Measurements from ENCODE around the gene PROM2. TPM values are rescaled to one million over a fixed set of nuclear protein-coding genes. Genes with fewer than 3 reads are reported as not detected.

The PROM2 gene
- total and polyA plus RNA-seq, 4 donors: 0.11 to 1.1 (median 0.24) TPM

DNA sequence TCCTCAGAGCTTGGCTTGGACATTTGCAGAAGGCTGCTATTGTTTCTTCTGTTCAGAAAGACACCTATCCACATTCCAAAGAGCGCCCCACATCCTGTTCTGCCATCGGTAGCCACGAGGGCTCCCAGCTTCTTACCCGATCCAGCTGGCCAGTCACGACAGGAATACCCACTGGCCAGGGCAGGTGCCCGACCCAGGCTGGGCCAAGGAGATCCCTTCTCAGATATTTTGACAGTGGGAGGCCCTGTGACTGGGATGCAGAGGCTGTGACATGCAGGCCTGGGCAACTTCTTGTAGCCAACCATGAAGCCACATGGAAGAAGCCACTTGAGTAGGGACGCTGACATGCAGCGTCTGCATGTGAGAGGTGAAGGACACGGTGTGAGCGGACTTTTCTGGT lies 57.4 kb downstream of the PROM2 start:
- DNase-seq (ENCODE audit: low spot score): no peak
- Histone ChIP-seq H3K4me1 (ENCODE audit: control insufficient read depth in 4 of 4, insufficient read depth in 4 of 4, low read length in 3 of 4) (no peaks in the 10 kb centered on the region), H3K27me3 (ENCODE audit: control insufficient read depth in 4 of 4, insufficient read depth in 4 of 4, low read length in 3 of 4) (no peaks in the 10 kb centered on the region), H3K9me3 (ENCODE audit: control insufficient read depth in 4 of 4, low read length in 3 of 4) (no peaks in the 10 kb centered on the region), H3K36me3 (ENCODE audit: control insufficient read depth in 4 of 4, insufficient read depth in 3 of 4, low read depth in 1 of 4, low read length in 3 of 4) (no peaks in the 10 kb centered on the region), H3K9ac (ENCODE audit: low read depth in 1 of 2, low read length in 2 of 2) (no peak overlapping the region), H3K4me3 (ENCODE audit: low read depth in 1 of 3, low read length in 3 of 3) (no peak overlapping the region), H3K27ac (ENCODE audit: low read depth in 1 of 2, low read length in 2 of 2) (no peak overlapping the region)
- TF ChIP-seq JUND (IDR thresholded peaks at IDR 0.05): no peak
- TF ChIP-seq, protein P1, sequence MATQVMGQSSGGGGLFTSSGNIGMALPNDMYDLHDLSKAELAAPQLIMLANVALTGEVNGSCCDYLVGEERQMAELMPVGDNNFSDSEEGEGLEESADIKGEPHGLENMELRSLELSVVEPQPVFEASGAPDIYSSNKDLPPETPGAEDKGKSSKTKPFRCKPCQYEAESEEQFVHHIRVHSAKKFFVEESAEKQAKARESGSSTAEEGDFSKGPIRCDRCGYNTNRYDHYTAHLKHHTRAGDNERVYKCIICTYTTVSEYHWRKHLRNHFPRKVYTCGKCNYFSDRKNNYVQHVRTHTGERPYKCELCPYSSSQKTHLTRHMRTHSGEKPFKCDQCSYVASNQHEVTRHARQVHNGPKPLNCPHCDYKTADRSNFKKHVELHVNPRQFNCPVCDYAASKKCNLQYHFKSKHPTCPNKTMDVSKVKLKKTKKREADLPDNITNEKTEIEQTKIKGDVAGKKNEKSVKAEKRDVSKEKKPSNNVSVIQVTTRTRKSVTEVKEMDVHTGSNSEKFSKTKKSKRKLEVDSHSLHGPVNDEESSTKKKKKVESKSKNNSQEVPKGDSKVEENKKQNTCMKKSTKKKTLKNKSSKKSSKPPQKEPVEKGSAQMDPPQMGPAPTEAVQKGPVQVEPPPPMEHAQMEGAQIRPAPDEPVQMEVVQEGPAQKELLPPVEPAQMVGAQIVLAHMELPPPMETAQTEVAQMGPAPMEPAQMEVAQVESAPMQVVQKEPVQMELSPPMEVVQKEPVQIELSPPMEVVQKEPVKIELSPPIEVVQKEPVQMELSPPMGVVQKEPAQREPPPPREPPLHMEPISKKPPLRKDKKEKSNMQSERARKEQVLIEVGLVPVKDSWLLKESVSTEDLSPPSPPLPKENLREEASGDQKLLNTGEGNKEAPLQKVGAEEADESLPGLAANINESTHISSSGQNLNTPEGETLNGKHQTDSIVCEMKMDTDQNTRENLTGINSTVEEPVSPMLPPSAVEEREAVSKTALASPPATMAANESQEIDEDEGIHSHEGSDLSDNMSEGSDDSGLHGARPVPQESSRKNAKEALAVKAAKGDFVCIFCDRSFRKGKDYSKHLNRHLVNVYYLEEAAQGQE (IDR thresholded peaks at IDR 0.05): no peak
- no peak for TF ChIP-seq RAD21 (IDR thresholded peaks at IDR 0.05)
- TF ChIP-seq, protein P2, sequence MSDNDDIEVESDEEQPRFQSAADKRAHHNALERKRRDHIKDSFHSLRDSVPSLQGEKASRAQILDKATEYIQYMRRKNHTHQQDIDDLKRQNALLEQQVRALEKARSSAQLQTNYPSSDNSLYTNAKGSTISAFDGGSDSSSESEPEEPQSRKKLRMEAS (IDR thresholded peaks at IDR 0.05): no peak
- TF ChIP-seq FOXA1 (IDR thresholded peaks at IDR 0.05): no peak
- TF ChIP-seq, protein P3, sequence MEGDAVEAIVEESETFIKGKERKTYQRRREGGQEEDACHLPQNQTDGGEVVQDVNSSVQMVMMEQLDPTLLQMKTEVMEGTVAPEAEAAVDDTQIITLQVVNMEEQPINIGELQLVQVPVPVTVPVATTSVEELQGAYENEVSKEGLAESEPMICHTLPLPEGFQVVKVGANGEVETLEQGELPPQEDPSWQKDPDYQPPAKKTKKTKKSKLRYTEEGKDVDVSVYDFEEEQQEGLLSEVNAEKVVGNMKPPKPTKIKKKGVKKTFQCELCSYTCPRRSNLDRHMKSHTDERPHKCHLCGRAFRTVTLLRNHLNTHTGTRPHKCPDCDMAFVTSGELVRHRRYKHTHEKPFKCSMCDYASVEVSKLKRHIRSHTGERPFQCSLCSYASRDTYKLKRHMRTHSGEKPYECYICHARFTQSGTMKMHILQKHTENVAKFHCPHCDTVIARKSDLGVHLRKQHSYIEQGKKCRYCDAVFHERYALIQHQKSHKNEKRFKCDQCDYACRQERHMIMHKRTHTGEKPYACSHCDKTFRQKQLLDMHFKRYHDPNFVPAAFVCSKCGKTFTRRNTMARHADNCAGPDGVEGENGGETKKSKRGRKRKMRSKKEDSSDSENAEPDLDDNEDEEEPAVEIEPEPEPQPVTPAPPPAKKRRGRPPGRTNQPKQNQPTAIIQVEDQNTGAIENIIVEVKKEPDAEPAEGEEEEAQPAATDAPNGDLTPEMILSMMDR (IDR thresholded peaks at IDR 0.05; ENCODE audit: low read depth, low read length, missing input control): no peak
- TF ChIP-seq TAF1 (conservative IDR thresholded peaks at IDR 0.05): no peak
- TF ChIP-seq HNF4A (conservative IDR thresholded peaks at IDR 0.05): no peak
- TF ChIP-seq, protein P4, sequence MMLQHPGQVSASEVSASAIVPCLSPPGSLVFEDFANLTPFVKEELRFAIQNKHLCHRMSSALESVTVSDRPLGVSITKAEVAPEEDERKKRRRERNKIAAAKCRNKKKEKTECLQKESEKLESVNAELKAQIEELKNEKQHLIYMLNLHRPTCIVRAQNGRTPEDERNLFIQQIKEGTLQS (IDR thresholded peaks at IDR 0.05): no peak
- no peak for TF ChIP-seq YY1 (IDR thresholded peaks at IDR 0.05)
- TF ChIP-seq NR2F2 (IDR thresholded peaks at IDR 0.05): no peak
- no peak for TF ChIP-seq FOXA2 (IDR thresholded peaks at IDR 0.05)
- no peak for TF ChIP-seq SP1 (IDR thresholded peaks at IDR 0.05)
- TF ChIP-seq EGR1 (IDR thresholded peaks at IDR 0.05; ENCODE audit: low read depth in 2 of 2): no peak
- TF ChIP-seq, protein P5, sequence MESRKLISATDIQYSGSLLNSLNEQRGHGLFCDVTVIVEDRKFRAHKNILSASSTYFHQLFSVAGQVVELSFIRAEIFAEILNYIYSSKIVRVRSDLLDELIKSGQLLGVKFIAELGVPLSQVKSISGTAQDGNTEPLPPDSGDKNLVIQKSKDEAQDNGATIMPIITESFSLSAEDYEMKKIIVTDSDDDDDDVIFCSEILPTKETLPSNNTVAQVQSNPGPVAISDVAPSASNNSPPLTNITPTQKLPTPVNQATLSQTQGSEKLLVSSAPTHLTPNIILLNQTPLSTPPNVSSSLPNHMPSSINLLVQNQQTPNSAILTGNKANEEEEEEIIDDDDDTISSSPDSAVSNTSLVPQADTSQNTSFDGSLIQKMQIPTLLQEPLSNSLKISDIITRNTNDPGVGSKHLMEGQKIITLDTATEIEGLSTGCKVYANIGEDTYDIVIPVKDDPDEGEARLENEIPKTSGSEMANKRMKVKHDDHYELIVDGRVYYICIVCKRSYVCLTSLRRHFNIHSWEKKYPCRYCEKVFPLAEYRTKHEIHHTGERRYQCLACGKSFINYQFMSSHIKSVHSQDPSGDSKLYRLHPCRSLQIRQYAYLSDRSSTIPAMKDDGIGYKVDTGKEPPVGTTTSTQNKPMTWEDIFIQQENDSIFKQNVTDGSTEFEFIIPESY (IDR thresholded peaks at IDR 0.05): no peak
- no peak for TF ChIP-seq HNF4G (IDR thresholded peaks at IDR 0.05)
- TF ChIP-seq GABPA (IDR thresholded peaks at IDR 0.05 in 1 of 2, conservative IDR thresholded peaks at IDR 0.05 in 1 of 2): no peak
- 94% methylated on average over 10 of the region's 10 CpGs for WGBS

DNA sequence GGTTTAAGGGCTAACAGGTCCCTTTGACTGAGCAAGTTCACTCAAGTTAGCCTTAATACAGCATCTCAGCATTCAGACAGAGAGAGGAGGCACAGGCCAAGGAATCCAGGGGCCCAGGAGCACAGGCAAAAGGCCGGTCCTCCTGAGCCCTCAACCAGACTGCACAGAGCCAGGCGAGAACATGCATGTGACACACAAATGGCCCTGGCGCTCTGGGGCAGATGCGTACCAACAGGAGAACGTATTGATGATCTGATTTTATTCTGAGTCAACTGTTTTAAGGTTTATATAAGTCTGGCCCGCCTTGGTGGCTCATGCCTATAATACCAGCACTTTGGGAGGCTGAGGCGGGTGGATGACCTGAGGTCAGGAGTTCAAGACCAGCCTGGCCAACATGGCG lies 57.8 kb downstream of the PROM2 start:
- WGBS: 95% methylated on average over 8 of the region's 8 CpGs

More for the DNA sequence above, 57.8 kb downstream of the PROM2 start:
- Histone ChIP-seq H3K27me3 (ENCODE audit: control insufficient read depth in 4 of 4, insufficient read depth in 4 of 4, low read length in 3 of 4) (no peaks in the 10 kb centered on the region), H3K9me3 (ENCODE audit: control insufficient read depth in 4 of 4, low read length in 3 of 4) (no peaks in the 10 kb centered on the region), H3K4me3 (ENCODE audit: low read depth in 1 of 3, low read length in 3 of 3) (no peak overlapping the region), H3K9ac (ENCODE audit: low read depth in 1 of 2, low read length in 2 of 2) (no peak overlapping the region), H3K36me3 (ENCODE audit: control insufficient read depth in 4 of 4, insufficient read depth in 3 of 4, low read depth in 1 of 4, low read length in 3 of 4) (no peaks in the 10 kb centered on the region), H3K27ac (ENCODE audit: low read depth in 1 of 2, low read length in 2 of 2) (no peak overlapping the region), H3K4me1 (ENCODE audit: control insufficient read depth in 4 of 4, insufficient read depth in 4 of 4, low read length in 3 of 4) (no peaks in the 10 kb centered on the region)
- TF ChIP-seq YY1 (IDR thresholded peaks at IDR 0.05) (no peak), HNF4G (IDR thresholded peaks at IDR 0.05) (no peak), TAF1 (conservative IDR thresholded peaks at IDR 0.05) (no peak), FOXA2 (IDR thresholded peaks at IDR 0.05) (no peak)
- TF ChIP-seq, protein P3 (IDR thresholded peaks at IDR 0.05; ENCODE audit: low read depth, low read length, missing input control): no peak
- DNase-seq (ENCODE audit: low spot score): no peak

All from liver (tissue), 9 donors.